ENCODE results near the gene HOXB6. TPM values are rescaled to one million over a fixed set of nuclear protein-coding genes. Genes with fewer than 3 reads are reported as not detected.

Gene HOXB6
- total and polyA plus RNA-seq, 4 donors = 0.17 to 1.1 (median 0.46) TPM

GRCh38 chr17:48582750-48583069 is 22.1 kb downstream of the HOXB6 start:
- peak in 1 of 2 donors; percentile 4 for TF ChIP-seq RXRA (IDR thresholded peaks at IDR 0.05)
- TF ChIP-seq SP1 (IDR thresholded peaks at IDR 0.05) = peak; percentile 2
- no peak for TF ChIP-seq NR2F2 (IDR thresholded peaks at IDR 0.05)
- Histone ChIP-seq H3K27me3 (ENCODE audit: control insufficient read depth in 4 of 4, insufficient read depth in 4 of 4, low read length in 3 of 4) (peaks cover 4 to 30% (median 11%) of the 10 kb centered on the region in 4 donors), H3K27ac (ENCODE audit: low read depth in 1 of 2, low read length in 2 of 2) (peak overlapping the region; percentile 75 to 82), H3K9me3 (ENCODE audit: control insufficient read depth in 4 of 4, low read length in 3 of 4) (no peaks in the 10 kb centered on the region), H3K9ac (ENCODE audit: low read depth in 1 of 2, low read length in 2 of 2) (no peak overlapping the region), H3K4me3 (ENCODE audit: low read depth in 1 of 3, low read length in 3 of 3) (no peak overlapping the region), H3K36me3 (ENCODE audit: control insufficient read depth in 4 of 4, insufficient read depth in 3 of 4, low read depth in 1 of 4, low read length in 3 of 4) (no peaks in the 10 kb centered on the region), H3K4me1 (ENCODE audit: control insufficient read depth in 4 of 4, insufficient read depth in 4 of 4, low read length in 3 of 4) (peaks cover 3 to 24% (median 13%) of the 10 kb centered on the region in 4 donors)
- DNase-seq (ENCODE audit: low spot score) = no peak
- WGBS = 22% methylated on average over 7 of the region's 7 CpGs

- no peak for DNase-seq (ENCODE audit: low spot score)
- WGBS = 16% methylated on average over 26 of the region's 26 CpGs
Measured at GRCh38 chr17:48579760-48580554, 24.8 kb downstream of the HOXB6 start.

GRCh38 chr17:48579471-48579759 is 25.4 kb downstream of the HOXB6 start:
- H3K9me3 ChIP-seq (ENCODE audit: control insufficient read depth in 4 of 4, low read length in 3 of 4) = no peaks in the 10 kb centered on the region
- no peaks in the 10 kb centered on the region for H3K36me3 ChIP-seq (ENCODE audit: control insufficient read depth in 4 of 4, insufficient read depth in 3 of 4, low read depth in 1 of 4, low read length in 3 of 4)
- DNase-seq (ENCODE audit: low spot score) = no peak
- peak overlapping the region; percentile 51 to 65 for H3K27ac ChIP-seq (ENCODE audit: low read depth in 1 of 2, low read length in 2 of 2)
- peak overlapping the region in 1 of 2 donors; percentile 20 for H3K9ac ChIP-seq (ENCODE audit: low read depth in 1 of 2, low read length in 2 of 2)
- H3K27me3 ChIP-seq (ENCODE audit: control insufficient read depth in 4 of 4, insufficient read depth in 4 of 4, low read length in 3 of 4) = peaks cover 4 to 20% (median 9%) of the 10 kb centered on the region in 4 donors
- TF ChIP-seq EGR1 (IDR thresholded peaks at IDR 0.05; ENCODE audit: low read depth in 2 of 2) = no peak
- TF ChIP-seq TAF1 (conservative IDR thresholded peaks at IDR 0.05) = no peak
- TF ChIP-seq NR2F2 (IDR thresholded peaks at IDR 0.05) = no peak
- WGBS = 15% methylated on average over 7 of the region's 7 CpGs
- H3K4me3 ChIP-seq (ENCODE audit: low read depth in 1 of 3, low read length in 3 of 3) = no peak overlapping the region
- peaks cover 0 to 6% (median 3%) of the 10 kb centered on the region in 4 donors for H3K4me1 ChIP-seq (ENCODE audit: control insufficient read depth in 4 of 4, insufficient read depth in 4 of 4, low read length in 3 of 4)

More at GRCh38 chr17:48579760-48580554, 24.8 kb downstream of the HOXB6 start:
- no peak overlapping the region for H3K4me3 ChIP-seq (ENCODE audit: low read depth in 1 of 3, low read length in 3 of 3)
- H3K27ac ChIP-seq (ENCODE audit: low read depth in 1 of 2, low read length in 2 of 2) = peak overlapping the region; percentile 50 to 75
- TF ChIP-seq REST (IDR thresholded peaks at IDR 0.05) = no peak
- peaks cover 0 to 7% (median 3%) of the 10 kb centered on the region in 4 donors for H3K4me1 ChIP-seq (ENCODE audit: control insufficient read depth in 4 of 4, insufficient read depth in 4 of 4, low read length in 3 of 4)
- peak overlapping the region in 1 of 2 donors; percentile 36 for H3K9ac ChIP-seq (ENCODE audit: low read depth in 1 of 2, low read length in 2 of 2)
- H3K36me3 ChIP-seq (ENCODE audit: control insufficient read depth in 4 of 4, insufficient read depth in 3 of 4, low read depth in 1 of 4, low read length in 3 of 4) = no peaks in the 10 kb centered on the region
- no peaks in the 10 kb centered on the region for H3K9me3 ChIP-seq (ENCODE audit: control insufficient read depth in 4 of 4, low read length in 3 of 4)
- H3K27me3 ChIP-seq (ENCODE audit: control insufficient read depth in 4 of 4, insufficient read depth in 4 of 4, low read length in 3 of 4) = peaks cover 4 to 19% (median 9%) of the 10 kb centered on the region in 4 donors

- no peaks in the 10 kb centered on the region for H3K9me3 ChIP-seq (ENCODE audit: control insufficient read depth in 4 of 4, low read length in 3 of 4)
- no peaks in the 10 kb centered on the region for H3K36me3 ChIP-seq (ENCODE audit: control insufficient read depth in 4 of 4, insufficient read depth in 3 of 4, low read depth in 1 of 4, low read length in 3 of 4)
- H3K4me1 ChIP-seq (ENCODE audit: control insufficient read depth in 4 of 4, insufficient read depth in 4 of 4, low read length in 3 of 4) = peaks cover 0 to 6% (median 3%) of the 10 kb centered on the region in 4 donors
- no peak for DNase-seq (ENCODE audit: low spot score)
- peak overlapping the region in 1 of 2 donors; percentile 20 for H3K9ac ChIP-seq (ENCODE audit: low read depth in 1 of 2, low read length in 2 of 2)
- peaks cover 4 to 25% (median 7%) of the 10 kb centered on the region in 4 donors for H3K27me3 ChIP-seq (ENCODE audit: control insufficient read depth in 4 of 4, insufficient read depth in 4 of 4, low read length in 3 of 4)
- WGBS = 9% methylated on average over 43 of the region's 43 CpGs
- peak overlapping the region; percentile 51 to 65 for H3K27ac ChIP-seq (ENCODE audit: low read depth in 1 of 2, low read length in 2 of 2)
- H3K4me3 ChIP-seq (ENCODE audit: low read depth in 1 of 3, low read length in 3 of 3) = peak overlapping the region in 1 of 3 donors; percentile 46
- TF ChIP-seq MAX (IDR thresholded peaks at IDR 0.05) (no peak), CTCF (IDR thresholded peaks at IDR 0.05; ENCODE audit: low read depth, low read length, missing input control) (no peak), HNF4G (IDR thresholded peaks at IDR 0.05) (no peak), JUND (IDR thresholded peaks at IDR 0.05) (no peak), RXRA (IDR thresholded peaks at IDR 0.05) (no peak), SP1 (IDR thresholded peaks at IDR 0.05) (no peak), ZBTB33 (IDR thresholded peaks at IDR 0.05) (no peak), NR2F2 (IDR thresholded peaks at IDR 0.05) (no peak), YY1 (IDR thresholded peaks at IDR 0.05) (no peak), HNF4A (conservative IDR thresholded peaks at IDR 0.05) (no peak)
Measured at GRCh38 chr17:48578616-48579470, 25.9 kb downstream of the HOXB6 start.
